ENCODE measurements around the gene ZBTB2. TPM values are rescaled to one million over a fixed set of nuclear protein-coding genes. Genes with fewer than 3 reads are reported as not detected.
A peak's percentile ranks its signal among the peaks of the same experiment; 100 is the strongest.

Gene ZBTB2
- total RNA-seq, 1 donor from 2014 or later, result 16.1 TPM

GRCh38 chr6:151428093-151428735, 36.9 kb upstream of the ZBTB2 start:
- DNase-seq (ENCODE audit: low spot score in 2 of 2, unreplicated experiment in 2 of 2), result no peak
- H3K27ac Mint-ChIP-seq, result no peak overlapping the region
- H3K27me3 Mint-ChIP-seq (ENCODE audit: low read depth), result no peaks in the 10 kb centered on the region
- peaks cover 42% of the 10 kb centered on the region for H3K36me3 Mint-ChIP-seq
- no peak overlapping the region for H3K4me3 Mint-ChIP-seq
- H3K9me3 Mint-ChIP-seq, result no peaks in the 10 kb centered on the region
- peaks cover 4% of the 10 kb centered on the region for H3K4me1 Mint-ChIP-seq
- TF ChIP-seq CTCF (IDR thresholded peaks at IDR 0.05; ENCODE audit: unreplicated experiment), result no peak

- Mint-ChIP-seq H3K27me3 (ENCODE audit: low read depth) (no peaks in the 10 kb centered on the region), H3K27ac (peak overlapping the region; percentile 19), H3K4me3 (no peak overlapping the region), H3K36me3 (peaks cover 36% of the 10 kb centered on the region), H3K9me3 (no peaks in the 10 kb centered on the region), H3K4me1 (no peaks in the 10 kb centered on the region)
- no peak for DNase-seq (ENCODE audit: low spot score in 2 of 2, unreplicated experiment in 2 of 2)
- TF ChIP-seq CTCF (IDR thresholded peaks at IDR 0.05; ENCODE audit: unreplicated experiment), result no peak
Observed at GRCh38 chr6:151425561-151425960, 34.2 kb upstream of the ZBTB2 start.

DNA sequence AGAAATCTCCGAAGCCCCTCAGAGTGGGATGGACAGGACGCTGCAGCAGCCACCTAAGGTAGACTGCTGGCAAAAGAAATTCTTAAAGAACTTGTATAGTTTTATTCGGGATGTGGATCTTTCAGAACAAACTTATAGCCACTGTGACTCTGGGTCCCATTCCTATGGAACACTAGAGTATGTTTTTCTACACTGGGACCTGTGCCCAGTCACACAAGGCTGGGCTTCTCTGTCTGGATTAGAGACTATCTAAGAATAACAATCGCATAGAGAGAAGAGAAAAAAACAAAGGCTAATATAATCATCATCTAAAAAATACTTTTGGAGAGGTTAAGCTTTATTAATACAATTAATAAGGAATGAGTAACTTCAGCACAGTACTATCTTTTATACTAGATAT, 31.6 kb upstream of the ZBTB2 start:
- no peak for TF ChIP-seq CTCF (IDR thresholded peaks at IDR 0.05; ENCODE audit: unreplicated experiment)
- H3K9me3 Mint-ChIP-seq, result no peaks in the 10 kb centered on the region
- H3K4me3 Mint-ChIP-seq, result no peak overlapping the region
- DNase-seq (ENCODE audit: low spot score in 2 of 2, unreplicated experiment in 2 of 2), result no peak
- H3K27ac Mint-ChIP-seq, result no peak overlapping the region
- H3K4me1 Mint-ChIP-seq, result no peaks in the 10 kb centered on the region
- H3K36me3 Mint-ChIP-seq, result peaks cover 30% of the 10 kb centered on the region
- H3K27me3 Mint-ChIP-seq (ENCODE audit: low read depth), result no peaks in the 10 kb centered on the region

DNA sequence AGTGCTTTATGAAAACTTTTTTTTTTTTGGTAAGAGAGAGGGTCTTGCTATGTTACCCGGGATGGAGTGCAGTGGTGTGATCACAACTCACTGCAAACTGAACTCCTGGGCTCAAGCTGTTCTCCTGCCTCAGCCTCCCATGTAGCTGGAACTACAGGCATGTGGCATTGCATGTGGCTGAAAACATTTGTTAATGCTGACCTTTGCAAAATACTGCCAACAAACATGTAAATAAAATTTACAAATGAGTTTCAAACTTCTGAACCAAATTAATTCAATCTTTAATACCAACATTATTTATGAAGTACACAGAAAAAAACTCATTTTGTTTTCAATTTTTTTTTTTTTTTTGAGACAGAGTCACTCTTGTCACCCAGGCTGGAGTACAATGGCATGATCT, 26.1 kb upstream of the ZBTB2 start:
- Mint-ChIP-seq H3K27ac (no peak overlapping the region), H3K36me3 (peaks cover 40% of the 10 kb centered on the region), H3K9me3 (peaks cover 29% of the 10 kb centered on the region), H3K27me3 (ENCODE audit: low read depth) (no peaks in the 10 kb centered on the region), H3K4me1 (no peaks in the 10 kb centered on the region), H3K4me3 (no peak overlapping the region)
- no peak for DNase-seq (ENCODE audit: low spot score in 2 of 2, unreplicated experiment in 2 of 2)
- no peak for TF ChIP-seq CTCF (IDR thresholded peaks at IDR 0.05; ENCODE audit: unreplicated experiment)

DNA sequence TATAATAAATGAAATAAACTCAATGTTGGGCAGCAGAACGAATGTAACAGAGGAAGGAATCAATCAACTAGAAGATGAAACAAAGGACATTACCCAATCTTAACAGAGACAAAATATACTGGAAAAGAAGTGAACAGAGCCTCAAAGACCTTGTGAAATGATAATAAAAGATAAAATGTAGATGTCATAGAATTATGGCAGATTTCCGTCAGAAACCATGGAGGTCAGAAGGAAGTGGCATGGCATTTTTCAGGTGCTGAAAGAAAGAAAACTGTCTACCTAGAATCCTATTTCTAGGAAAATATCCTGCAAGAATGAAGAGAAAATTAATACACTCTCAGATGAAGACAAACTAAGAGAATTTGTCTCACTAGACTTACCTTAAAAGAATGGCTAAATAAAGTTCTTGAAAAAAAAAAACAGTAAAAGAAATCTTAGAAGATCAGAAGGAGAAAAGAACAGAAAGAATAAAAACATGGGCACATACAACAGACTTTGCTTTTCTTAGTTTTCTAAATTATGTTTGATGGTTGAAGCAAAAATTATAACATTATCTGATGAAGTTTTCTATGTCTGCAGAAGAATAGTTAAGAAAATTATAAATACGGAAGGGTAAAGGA, 23.4 kb upstream of the ZBTB2 start:
- peaks cover 52% of the 10 kb centered on the region for H3K36me3 Mint-ChIP-seq
- H3K4me3 Mint-ChIP-seq, result no peak overlapping the region
- H3K9me3 Mint-ChIP-seq, result peaks cover 30% of the 10 kb centered on the region
- no peak for TF ChIP-seq CTCF (IDR thresholded peaks at IDR 0.05; ENCODE audit: unreplicated experiment)
- H3K4me1 Mint-ChIP-seq, result no peaks in the 10 kb centered on the region
- DNase-seq (ENCODE audit: low spot score in 2 of 2, unreplicated experiment in 2 of 2), result no peak
- H3K27ac Mint-ChIP-seq, result no peak overlapping the region
- H3K27me3 Mint-ChIP-seq (ENCODE audit: low read depth), result no peaks in the 10 kb centered on the region
